Caco-2 (cell line): ENCODE data around the gene MAP1LC3A. TPM values are rescaled to one million over a fixed set of nuclear protein-coding genes. Genes with fewer than 3 reads are reported as not detected.

Experiments used
- BruUV-seq: library from RNA; stranded (reverse); fragments of 400-500 nt; replicated peaks from 2 replicates; lab custom pipeline; 2021; lab: Mats Ljungman, UMichigan
- CTCF ChIA-PET: fragments of 300-600 bp; sonication (Branson Sonifier 250); formaldehyde crosslinking; loops from one replicate; lab custom pipeline; 2022; ENCODE audit warnings: antibody characterized with exemption; lab: Charles Lee
- POLR2A ChIA-PET: fragments of 300-600 bp; sonication (Branson Sonifier 250); formaldehyde crosslinking; loops from one replicate; lab custom pipeline; 2022; ENCODE audit warnings: antibody characterized with exemption; lab: Charles Lee
- DNase-seq, 2 experiments: peaks; one replicate each; pipeline versions ENCODE4 v3.0.0 to v3.0.0-alpha.2; 2020 to 2022
- H3K27me3 ChIP-seq: replicated peaks from 2 replicates; pipeline ENCODE4 v1.6.0; 2011; ENCODE audit warnings: low read length; ENCODE audit not compliant: control insufficient read depth, insufficient read depth
- H3K36me3 ChIP-seq: 2 replicates; pipeline ENCODE4 v1.5.1; 2011; ENCODE audit warnings: low read length; ENCODE audit not compliant: control insufficient read depth, insufficient read depth
- H3K4me1 ChIP-seq: fragments of 250-450 bp; sonication (Bioruptor Pico); 2 replicates; pipeline ENCODE4 v1.5.1; 2020; ENCODE audit warnings: mild to moderate bottlenecking
- H3K4me3 ChIP-seq: 2 replicates; pipeline ENCODE4 v1.5.1; 2011; ENCODE audit warnings: low read depth, mild to moderate bottlenecking, control low read depth, low read length
- H3K9me3 ChIP-seq: fragments of 250-450 bp; sonication (Bioruptor Pico); 2 replicates; pipeline ENCODE4 v1.5.1; 2020; ENCODE audit warnings: mild to moderate bottlenecking, moderate library complexity
- H3K27ac Mint-ChIP-seq: one replicate; pipeline ENCODE4 v1.8.0; 2022; ENCODE audit warnings: mixed read lengths; ENCODE audit not compliant: unreplicated experiment
- H3K27me3 Mint-ChIP-seq: one replicate; pipeline ENCODE4 v1.8.0; 2022; ENCODE audit warnings: mixed read lengths; ENCODE audit not compliant: insufficient read depth, unreplicated experiment
- H3K36me3 Mint-ChIP-seq: one replicate; pipeline ENCODE4 v1.8.0; 2022; ENCODE audit warnings: mild to moderate bottlenecking, mixed read lengths; ENCODE audit not compliant: insufficient read depth, unreplicated experiment
- H3K4me1 Mint-ChIP-seq: one replicate; pipeline ENCODE4 v1.8.0; 2022; ENCODE audit warnings: low read depth, mixed read lengths; ENCODE audit not compliant: unreplicated experiment
- H3K4me3 Mint-ChIP-seq: one replicate; pipeline ENCODE4 v1.8.0; 2022; ENCODE audit warnings: mild to moderate bottlenecking, moderate library complexity, mixed read lengths; ENCODE audit not compliant: unreplicated experiment
- H3K9me3 Mint-ChIP-seq: one replicate; pipeline ENCODE4 v1.8.0; 2022; ENCODE audit warnings: mixed read lengths; ENCODE audit not compliant: unreplicated experiment
- intact Hi-C: fragments of 100-400 bp; cut with micrococcal nuclease; formaldehyde crosslinking; loops from one replicate; pipeline ENCODE4 v1.10.0; 2022; ENCODE audit not compliant: unreplicated experiment
- total RNA-seq: library from RNA; stranded (reverse); gene quantifications from 2 replicates; pipeline ENCODE4 v1.2.3, GENCODE V29; 2022
- TF ChIP-seq, protein P1 (sequence below), 2 experiments: fragments of 200-600 bp in 1 of 2; IDR thresholded peaks; 1 replicate in 1 of 2; 2 replicates in 1 of 2; pipeline versions ENCODE4 v1.5.1 to v1.8.0; 2011 to 2022; ENCODE audit warnings: antibody characterized with exemption in 1 of 2, control low read depth in 1 of 2, inconsistent platforms in 1 of 2, low read depth in 1 of 2, low read length in 1 of 2, mild to moderate bottlenecking in 1 of 2, moderate library complexity in 1 of 2; ENCODE audit not compliant: insufficient read depth in 1 of 2, severe bottlenecking in 1 of 2, unreplicated experiment in 1 of 2

Gene MAP1LC3A
- total RNA-seq, 1 experiment from 2014 or later = 0.88 TPM

DNA sequence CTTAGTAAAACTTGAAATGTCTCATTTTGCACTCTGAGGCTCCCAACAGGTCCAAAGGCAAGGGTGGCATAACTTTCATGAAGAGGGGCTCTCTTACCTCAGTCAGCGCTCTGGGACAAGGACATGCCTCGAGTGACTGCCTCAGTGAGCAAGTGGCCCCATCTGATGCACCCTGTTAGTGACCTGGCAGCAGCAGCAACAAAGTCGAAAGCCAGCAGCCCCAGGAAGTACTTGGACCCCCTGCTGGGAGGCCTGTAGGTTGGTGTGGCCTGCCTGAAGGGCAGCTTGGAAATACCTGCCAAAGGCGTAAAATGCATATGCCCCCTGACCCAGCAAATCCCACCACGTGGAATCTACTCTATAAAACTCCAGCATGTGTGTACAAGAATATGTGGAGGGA is 13.2 kb downstream of the MAP1LC3A start:
- TF ChIP-seq, protein P1, sequence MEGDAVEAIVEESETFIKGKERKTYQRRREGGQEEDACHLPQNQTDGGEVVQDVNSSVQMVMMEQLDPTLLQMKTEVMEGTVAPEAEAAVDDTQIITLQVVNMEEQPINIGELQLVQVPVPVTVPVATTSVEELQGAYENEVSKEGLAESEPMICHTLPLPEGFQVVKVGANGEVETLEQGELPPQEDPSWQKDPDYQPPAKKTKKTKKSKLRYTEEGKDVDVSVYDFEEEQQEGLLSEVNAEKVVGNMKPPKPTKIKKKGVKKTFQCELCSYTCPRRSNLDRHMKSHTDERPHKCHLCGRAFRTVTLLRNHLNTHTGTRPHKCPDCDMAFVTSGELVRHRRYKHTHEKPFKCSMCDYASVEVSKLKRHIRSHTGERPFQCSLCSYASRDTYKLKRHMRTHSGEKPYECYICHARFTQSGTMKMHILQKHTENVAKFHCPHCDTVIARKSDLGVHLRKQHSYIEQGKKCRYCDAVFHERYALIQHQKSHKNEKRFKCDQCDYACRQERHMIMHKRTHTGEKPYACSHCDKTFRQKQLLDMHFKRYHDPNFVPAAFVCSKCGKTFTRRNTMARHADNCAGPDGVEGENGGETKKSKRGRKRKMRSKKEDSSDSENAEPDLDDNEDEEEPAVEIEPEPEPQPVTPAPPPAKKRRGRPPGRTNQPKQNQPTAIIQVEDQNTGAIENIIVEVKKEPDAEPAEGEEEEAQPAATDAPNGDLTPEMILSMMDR (IDR thresholded peaks at IDR 0.05; ENCODE audit: insufficient read depth in 1 of 2, low read depth in 1 of 2, low read length in 1 of 2, severe bottlenecking in 1 of 2, unreplicated experiment in 1 of 2) = no peak
- POLR2A ChIA-PET = interaction anchor here (0.6 kb wide), 1 partner anchor 56 kb away, joined by 3 read pairs; the partner anchor contains the start of gene DYNLRB1
- Histone ChIP-seq H3K9me3 (no peaks in the 10 kb centered on the region), H3K36me3 (0 out of 2 replicates have a peak, but pooled peaks cover 2% of the 10 kb centered on the region), H3K27me3 (no peaks in the 10 kb centered on the region), H3K4me1 (no peaks in the 10 kb centered on the region), H3K4me3 (no peak overlapping the region)
- no peak overlapping the region for H3K4me3 Mint-ChIP-seq
- no peak overlapping the region for H3K27ac Mint-ChIP-seq
- H3K27me3 Mint-ChIP-seq = no peaks in the 10 kb centered on the region
- H3K36me3 Mint-ChIP-seq = peaks cover 8% of the 10 kb centered on the region
- no peaks in the 10 kb centered on the region for H3K4me1 Mint-ChIP-seq
- H3K9me3 Mint-ChIP-seq = no peaks in the 10 kb centered on the region
- DNase-seq = no peak
- intact Hi-C loops = no loop called here
- BruUV-seq = no TSS peak
- CTCF ChIA-PET = no interaction called here

DNA sequence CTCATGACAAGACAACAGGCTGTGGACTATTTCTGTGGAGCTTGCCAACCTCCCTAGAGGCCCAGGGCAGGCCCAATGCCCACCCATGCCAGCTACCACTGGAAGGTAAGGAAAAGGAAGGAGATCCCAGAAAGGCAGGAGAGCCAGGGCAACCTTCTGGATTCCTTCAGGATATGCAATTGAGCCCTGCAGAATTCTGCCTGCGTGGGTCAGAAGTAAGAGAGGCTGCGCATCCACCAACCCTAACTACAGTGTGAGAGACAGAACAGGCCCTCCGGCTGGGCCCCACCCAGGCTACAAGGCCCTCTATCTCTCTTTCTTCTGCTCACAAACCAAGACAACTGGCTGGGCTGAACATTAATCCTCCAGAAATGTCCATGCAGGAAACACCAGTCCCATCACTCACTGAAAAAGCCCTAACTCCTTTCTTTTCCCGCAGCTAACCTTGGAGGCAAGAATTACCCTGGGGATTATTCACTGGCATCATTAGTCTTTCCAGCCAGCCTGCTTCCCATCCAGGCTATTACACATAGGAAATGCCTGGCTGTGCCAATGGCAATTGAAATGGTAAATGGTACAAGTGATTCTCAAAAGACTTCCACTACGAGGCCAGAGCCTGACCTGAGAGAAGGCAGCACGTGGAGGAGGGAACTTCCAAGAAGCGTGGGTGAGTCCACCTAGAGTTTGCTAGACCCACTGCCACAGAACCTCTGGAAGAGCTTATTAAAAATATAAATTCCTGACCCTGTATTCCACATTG is 15.2 kb downstream of the MAP1LC3A start:
- Mint-ChIP-seq H3K27ac (no peak overlapping the region), H3K36me3 (peaks cover 8% of the 10 kb centered on the region), H3K27me3 (no peaks in the 10 kb centered on the region), H3K4me1 (no peaks in the 10 kb centered on the region), H3K4me3 (no peak overlapping the region), H3K9me3 (no peaks in the 10 kb centered on the region)
- Histone ChIP-seq H3K4me1 (no peaks in the 10 kb centered on the region), H3K36me3 (no peaks in the 10 kb centered on the region), H3K9me3 (no peaks in the 10 kb centered on the region), H3K4me3 (no peak overlapping the region), H3K27me3 (no peaks in the 10 kb centered on the region)
- no TSS peak for BruUV-seq
- TF ChIP-seq, protein P1 (IDR thresholded peaks at IDR 0.05; ENCODE audit: insufficient read depth in 1 of 2, low read depth in 1 of 2, low read length in 1 of 2, severe bottlenecking in 1 of 2, unreplicated experiment in 1 of 2) = no peak
- DNase-seq = no peak
- ChIA-PET POLR2A (no interaction called here), CTCF (interaction anchor here (1.2 to 1.5 kb wide), 2 partner anchors 10 to 103 kb away, joined by 3 to 4 read pairs; partner anchors contain the start of gene PIGU)
- intact Hi-C loops = no loop called here

DNA sequence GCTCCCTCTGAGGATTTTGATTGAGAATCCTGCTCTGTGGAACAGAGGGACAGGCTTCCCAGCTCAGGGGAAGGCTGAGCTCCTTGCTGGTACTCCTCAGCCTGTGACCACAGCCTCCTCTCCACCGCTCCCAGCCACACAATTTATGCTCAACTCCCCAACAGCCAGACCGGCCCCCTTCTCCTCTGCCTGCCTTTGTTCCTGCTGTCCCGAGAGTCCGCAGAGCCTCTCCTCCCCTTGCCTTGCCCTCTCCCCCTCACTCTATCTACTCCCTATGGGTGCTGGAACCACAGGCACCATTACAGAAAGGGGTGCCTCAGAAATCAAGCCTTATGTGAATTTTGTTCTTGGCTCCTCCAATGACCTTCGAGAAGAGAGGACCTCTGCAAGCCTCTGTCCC is 15.9 kb downstream of the MAP1LC3A start:
- Mint-ChIP-seq H3K4me3 (no peak overlapping the region), H3K27ac (no peak overlapping the region), H3K4me1 (no peaks in the 10 kb centered on the region), H3K36me3 (peaks cover 8% of the 10 kb centered on the region), H3K27me3 (no peaks in the 10 kb centered on the region), H3K9me3 (no peaks in the 10 kb centered on the region)
- ChIA-PET POLR2A (no interaction called here), CTCF (interaction anchor here (1.5 kb wide), 1 partner anchor 9 kb away, joined by 4 read pairs; no protein-coding TSS in a partner anchor)
- Histone ChIP-seq H3K4me3 (no peak overlapping the region), H3K27me3 (no peaks in the 10 kb centered on the region), H3K4me1 (no peaks in the 10 kb centered on the region), H3K9me3 (no peaks in the 10 kb centered on the region), H3K36me3 (no peaks in the 10 kb centered on the region)
- TF ChIP-seq, protein P1 (IDR thresholded peaks at IDR 0.05; ENCODE audit: insufficient read depth in 1 of 2, low read depth in 1 of 2, low read length in 1 of 2, severe bottlenecking in 1 of 2, unreplicated experiment in 1 of 2) = no peak
- no peak for DNase-seq
- intact Hi-C loops = no loop called here
- BruUV-seq = no TSS peak
